ENCODE measurements around the gene COPS9. TPM values are rescaled to one million over a fixed set of nuclear protein-coding genes. Genes with fewer than 3 reads are reported as not detected.

The COPS9 gene
- total and polyA plus RNA-seq, 2 donors (not counting 1 experiment from before 2014, with no cell fraction given), result 48.7 to 69.9 TPM

DNA sequence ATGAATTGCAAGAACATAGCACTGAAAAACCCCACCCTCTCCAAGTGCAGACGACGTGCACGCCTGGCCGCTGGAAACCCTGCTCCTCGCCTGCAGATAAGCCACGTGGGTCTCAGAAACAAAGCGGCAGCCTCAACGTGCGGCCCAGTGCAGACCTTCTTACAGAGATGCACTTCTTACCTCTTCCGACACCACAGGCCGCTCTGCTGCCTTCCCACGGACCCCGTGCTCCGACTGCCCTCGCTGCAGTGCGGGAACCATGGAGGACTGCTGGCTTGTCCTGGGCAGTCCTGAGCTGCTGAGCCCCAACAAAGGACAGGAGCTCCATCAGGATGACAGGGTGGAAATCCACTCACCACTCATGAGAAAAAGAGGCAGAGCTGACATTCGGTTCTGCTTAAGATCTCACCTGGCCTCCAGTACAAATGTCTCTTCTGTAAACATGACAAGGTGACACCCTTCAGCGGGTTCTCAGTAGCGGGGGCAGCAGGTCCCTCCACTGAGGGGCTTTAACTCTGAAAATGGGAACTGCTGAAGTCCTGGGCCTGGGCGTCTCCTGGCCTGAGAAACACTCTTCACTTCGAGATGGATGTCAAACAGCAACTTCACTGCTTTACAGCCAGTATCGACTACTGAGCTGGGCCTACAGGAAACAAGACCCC, 6.2 kb downstream of the COPS9 start:
- DNase-seq (no peak), ATAC-seq (ENCODE audit: low read depth) (no peak)
- Mint-ChIP-seq H3K4me3 (no peak overlapping the region), H3K4me1 (peaks cover 9% of the 10 kb centered on the region), H3K27ac (no peak overlapping the region), H3K27me3 (no peaks in the 10 kb centered on the region), H3K9me3 (ENCODE audit: insufficient read depth) (no peaks in the 10 kb centered on the region)
- 97% methylated on average over 22 of the region's 22 CpGs for WGBS (ENCODE audit: insufficient coverage)
- Histone ChIP-seq H3K4me3 (ENCODE audit: control extremely low read depth in 1 of 5, extremely low read depth in 1 of 5, insufficient read depth in 1 of 5, low read depth in 2 of 5, low read length in 4 of 5) (no peak overlapping the region), H4K20me1 (ENCODE audit: control insufficient read depth, insufficient read depth, low read length, poor library complexity, severe bottlenecking) (peaks cover 15% of the 10 kb centered on the region), H3K79me2 (ENCODE audit: control insufficient read depth, insufficient read depth, low read length) (peaks cover 8% of the 10 kb centered on the region), H3K27me3 (replicated peaks in 1 of 4; ENCODE audit: control extremely low read depth in 1 of 4, control insufficient read depth in 3 of 4, insufficient read depth in 4 of 4, low read length in 3 of 4) (no peaks in the 10 kb centered on the region), H3K9me3 (ENCODE audit: control extremely low read depth in 1 of 3, control insufficient read depth in 2 of 3, insufficient read depth in 1 of 3, low read length in 2 of 3) (no peaks in the 10 kb centered on the region), H3K4me2 (replicated peaks; ENCODE audit: low read depth, low read length, poor library complexity, severe bottlenecking) (no peak overlapping the region), H3K9ac (ENCODE audit: low read length) (no peak overlapping the region), H3K4me1 (ENCODE audit: control insufficient read depth in 2 of 2, insufficient read depth in 2 of 2, low read length in 2 of 2) (peaks cover 0 to 5% of the 10 kb centered on the region in 2 donors), H3K27ac (ENCODE audit: low read length in 2 of 2) (no peak overlapping the region), H3K36me3 (replicated peaks in 1 of 2; ENCODE audit: control extremely low read depth in 1 of 2, control insufficient read depth in 1 of 2, extremely low read depth in 1 of 2, insufficient read depth in 2 of 2, low read length in 1 of 2) (peaks cover 0 to 52% of the 10 kb centered on the region in 2 experiments), H2AFZ (ENCODE audit: insufficient read depth, low read depth, low read length, poor library complexity, severe bottlenecking) (no peak overlapping the region)
- intact Hi-C loops (cut with micrococcal nuclease), result no loop called here
- CTCF ChIA-PET, result interaction anchor here (1.8 to 3.8 kb wide), 2 partner anchors 14 to 16 kb away, joined by 6 to 10 read pairs; no protein-coding TSS in a partner anchor
- POLR2A ChIA-PET, result no interaction called here
- TF ChIP-seq EZH2 (IDR thresholded peaks at IDR 0.05; ENCODE audit: borderline replicate concordance, insufficient read depth, low read depth, low read length, poor library complexity, severe bottlenecking), result no peak
- no peak for TF ChIP-seq CTCF (IDR thresholded peaks at IDR 0.05)

DNA sequence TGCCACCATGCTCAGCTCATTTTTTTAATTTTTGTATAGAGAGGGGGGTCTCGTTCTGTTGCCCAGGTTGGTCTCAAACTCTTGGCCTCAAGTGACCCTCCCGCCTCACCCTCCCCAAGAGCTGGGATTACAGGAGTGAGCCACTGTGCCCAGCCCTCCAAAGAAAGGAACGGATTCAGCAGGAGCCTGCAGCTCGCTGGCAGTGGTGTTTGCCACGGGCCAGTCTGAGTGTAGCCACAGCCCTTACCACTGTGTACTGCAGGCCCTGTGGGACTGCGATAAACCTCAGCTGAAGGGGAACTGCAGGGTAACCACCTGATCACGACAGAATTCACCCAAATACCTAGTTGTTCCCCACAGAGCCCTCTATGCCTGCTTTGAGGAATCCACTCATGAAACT, 6.8 kb downstream of the COPS9 start:
- no peak overlapping the region for H2AFZ ChIP-seq (ENCODE audit: insufficient read depth, low read depth, low read length, poor library complexity, severe bottlenecking)
- H3K27ac ChIP-seq (ENCODE audit: low read length in 2 of 2), result no peak overlapping the region
- H3K27ac Mint-ChIP-seq, result no peak overlapping the region
- no peaks in the 10 kb centered on the region for H3K27me3 Mint-ChIP-seq
- no peaks in the 10 kb centered on the region for H3K9me3 Mint-ChIP-seq (ENCODE audit: insufficient read depth)
- no peak overlapping the region for H3K9ac ChIP-seq (ENCODE audit: low read length)
- 89% methylated on average over 6 of the region's 7 CpGs for WGBS (ENCODE audit: insufficient coverage)
- CTCF ChIA-PET, result interaction anchor here (1.8 to 3.8 kb wide), 2 partner anchors 14 to 16 kb away, joined by 6 to 10 read pairs; no protein-coding TSS in a partner anchor
- H3K79me2 ChIP-seq (ENCODE audit: control insufficient read depth, insufficient read depth, low read length), result peaks cover 3% of the 10 kb centered on the region
- peaks cover 0 to 52% of the 10 kb centered on the region in 2 experiments for H3K36me3 ChIP-seq (replicated peaks in 1 of 2; ENCODE audit: control extremely low read depth in 1 of 2, control insufficient read depth in 1 of 2, extremely low read depth in 1 of 2, insufficient read depth in 2 of 2, low read length in 1 of 2)
- DNase-seq, result no peak
- POLR2A ChIA-PET, result no interaction called here
- no peaks in the 10 kb centered on the region for H3K4me1 ChIP-seq (ENCODE audit: control insufficient read depth in 2 of 2, insufficient read depth in 2 of 2, low read length in 2 of 2)
- no peak for TF ChIP-seq EZH2 (IDR thresholded peaks at IDR 0.05; ENCODE audit: borderline replicate concordance, insufficient read depth, low read depth, low read length, poor library complexity, severe bottlenecking)
- TF ChIP-seq CTCF (IDR thresholded peaks at IDR 0.05), result no peak
- ATAC-seq (ENCODE audit: low read depth), result no peak
- peaks cover 4% of the 10 kb centered on the region for H3K4me1 Mint-ChIP-seq
- no peak overlapping the region for H3K4me2 ChIP-seq (replicated peaks; ENCODE audit: low read depth, low read length, poor library complexity, severe bottlenecking)
- no peaks in the 10 kb centered on the region for H3K9me3 ChIP-seq (ENCODE audit: control extremely low read depth in 1 of 3, control insufficient read depth in 2 of 3, insufficient read depth in 1 of 3, low read length in 2 of 3)
- no peak overlapping the region for H3K4me3 Mint-ChIP-seq
- peaks cover 9% of the 10 kb centered on the region for H4K20me1 ChIP-seq (ENCODE audit: control insufficient read depth, insufficient read depth, low read length, poor library complexity, severe bottlenecking)
- H3K27me3 ChIP-seq (replicated peaks in 1 of 4; ENCODE audit: control extremely low read depth in 1 of 4, control insufficient read depth in 3 of 4, insufficient read depth in 4 of 4, low read length in 3 of 4), result no peaks in the 10 kb centered on the region
- intact Hi-C loops (cut with micrococcal nuclease), result no loop called here
- no peak overlapping the region for H3K4me3 ChIP-seq (ENCODE audit: control extremely low read depth in 1 of 5, extremely low read depth in 1 of 5, insufficient read depth in 1 of 5, low read depth in 2 of 5, low read length in 4 of 5)

Measured in B cell (primary cell).